ENCODE results near the gene CAV1.

GRCh38 chr7:116547347-116547746 is 22.5 kb downstream of the CAV1 start:
- TF ChIP-seq CTCF (IDR thresholded peaks at IDR 0.05) (no peak), POLR2A (IDR thresholded peaks at IDR 0.05) (no peak)
